Transverse colon (tissue), 4 donors: Measurements from ENCODE around the gene NCCRP1. TPM values are rescaled to one million over a fixed set of nuclear protein-coding genes. Genes with fewer than 3 reads are reported as not detected.

ENCODE experiments used
- DNase-seq: peaks from one replicate; pipeline ENCODE4 v3.0.0-alpha.2; 2019
- H3K27ac ChIP-seq, 4 donors: fragments of 200-600 bp; sonication (generic); 2 replicates each; pipeline ENCODE4 v1.5.1; 2016 to 2018; ENCODE audit warnings: inconsistent platforms in 4 of 4
- H3K27me3 ChIP-seq: fragments of 200-600 bp; sonication (generic); 2 replicates; pipeline ENCODE4 v1.5.1; 2017; ENCODE audit warnings: inconsistent platforms
- H3K36me3 ChIP-seq, 4 donors: fragments of 200-600 bp; sonication (generic); 2 replicates each; pipeline ENCODE4 v1.5.1; 2017 to 2019; ENCODE audit warnings: inconsistent platforms in 4 of 4
- H3K4me1 ChIP-seq, 4 donors: fragments of 200-600 bp; sonication (generic); 2 replicates each; pipeline ENCODE4 v1.5.1; 2017 to 2020; ENCODE audit warnings: inconsistent platforms in 4 of 4
- H3K4me3 ChIP-seq, 4 donors: fragments of 200-600 bp; sonication (generic); 1 replicate in 1 of 4; 2 replicates in 3 of 4; pipeline versions ENCODE4 v1.5.1 to v1.6.1; 2017 to 2019; ENCODE audit warnings: inconsistent platforms in 4 of 4
- H3K9me3 ChIP-seq, 2 donors: fragments of 200-600 bp; sonication (generic); 2 replicates each; pipeline ENCODE4 v1.5.1; 2017 to 2019; ENCODE audit warnings: inconsistent platforms in 2 of 2
- CTCF ChIP-seq, 5 experiments: fragments of 200-600 bp in 3 of 5; fragments of 450-650 bp in 2 of 5; sonication (generic) in 3 of 5; IDR thresholded peaks; 1 replicate in 2 of 5; 2 replicates in 3 of 5; pipeline ENCODE4 v1.5.1; 2016 to 2017; ENCODE audit warnings: antibody characterized with exemption in 5 of 5, inconsistent platforms in 3 of 5, mild to moderate bottlenecking in 2 of 5, moderate library complexity in 1 of 5
- EP300 ChIP-seq: sonication (generic); formaldehyde crosslinking; IDR thresholded peaks from one replicate; pipeline ENCODE4 v1.6.1; 2017; ENCODE audit warnings: antibody characterized with exemption, low read depth
- POLR2A ChIP-seq: fragments of 450-650 bp; IDR thresholded peaks from one replicate; pipeline ENCODE4 v1.6.1; 2016; ENCODE audit warnings: antibody characterized with exemption, mild to moderate bottlenecking, moderate library complexity
- POLR2AphosphoS5 ChIP-seq, 3 donors: sonication (generic); formaldehyde crosslinking; IDR thresholded peaks; one replicate each; pipeline ENCODE4 v1.6.1; 2016; ENCODE audit warnings: antibody characterized with exemption in 3 of 3
- WGBS, 2 donors: methylation state at CpG; one replicate each; pipeline ENCODE4 v1.1.5; 2018; ENCODE audit warnings: low coverage in 1 of 2; 5-methylcytosine and 5-hydroxymethylcytosine counted together
- in situ Hi-C, 4 donors: fragments of 200-750 bp; cut with MboI; loops; one replicate each; pipeline versions ENCODE4 v1.15.0 to v1.15.1; 2017; ENCODE audit warnings: low sequenced_read_pairs in 3 of 4, low pct_ligation_motif_present in 1 of 4, low pct_unique_long_range_greater_than_20kb in 1 of 4
- intact Hi-C: fragments of 100-400 bp; cut with DNase I; formaldehyde crosslinking; loops from one replicate; pipeline ENCODE4 v1.15.1; 2023; ENCODE audit warnings: low total_unique reads
- total RNA-seq, 4 donors: library from RNA; depleted of rRNA; stranded (reverse); fragments of >200 nt; gene quantifications; one replicate each; pipeline ENCODE4 v1.1.0, GENCODE V29; 2016

The NCCRP1 gene
- total RNA-seq, 4 donors from 2014 or later, result 0.14 to 3.0 (median 1.1) TPM; not detected in 1

GRCh38 chr19:39246951-39247669 is 50.3 kb downstream of the NCCRP1 start:
- Histone ChIP-seq H3K36me3 (no peaks in the 10 kb centered on the region), H3K9me3 (no peaks in the 10 kb centered on the region), H3K27me3 (peaks cover 51% of the 10 kb centered on the region), H3K4me1 (peaks cover 0 to 10% (median 9%) of the 10 kb centered on the region in 4 donors), H3K4me3 (no peak overlapping the region), H3K27ac (no peak overlapping the region)
- in situ Hi-C loops, result no loop called here
- peak; percentile 16 for DNase-seq
- 39% methylated on average over 21 of the region's 42 CpGs; no CpG with 5 or more reads in 1 of the 2 donors for WGBS, 2 donors
- no peak for TF ChIP-seq CTCF (IDR thresholded peaks at IDR 0.05)
- TF ChIP-seq POLR2A, result no peak
- TF ChIP-seq EP300, result no peak
- TF ChIP-seq POLR2AphosphoS5 (IDR thresholded peaks at IDR 0.05), result no peak
- intact Hi-C loops, result no loop called here

GRCh38 chr19:39247701-39248664 is 51.2 kb downstream of the NCCRP1 start:
- TF ChIP-seq CTCF (IDR thresholded peaks at IDR 0.05) (no peak), POLR2AphosphoS5 (IDR thresholded peaks at IDR 0.05) (no peak), EP300 (no peak), POLR2A (no peak)
- H3K9me3 ChIP-seq, result no peaks in the 10 kb centered on the region
- H3K36me3 ChIP-seq, result no peaks in the 10 kb centered on the region
- no peak for DNase-seq
- H3K27me3 ChIP-seq, result peaks cover 51% of the 10 kb centered on the region
- H3K27ac ChIP-seq, result no peak overlapping the region
- H3K4me1 ChIP-seq, result peaks cover 0 to 10% (median 9%) of the 10 kb centered on the region in 4 donors
- H3K4me3 ChIP-seq, result peak overlapping the region in 1 of 4 donors; percentile 15
- in situ Hi-C loops (no loop called here), intact Hi-C loops (no loop called here)
- WGBS, 2 donors, result 51% methylated on average over 52 of the region's 92 CpGs; no CpG with 5 or more reads in 1 of the 2 donors

DNA sequence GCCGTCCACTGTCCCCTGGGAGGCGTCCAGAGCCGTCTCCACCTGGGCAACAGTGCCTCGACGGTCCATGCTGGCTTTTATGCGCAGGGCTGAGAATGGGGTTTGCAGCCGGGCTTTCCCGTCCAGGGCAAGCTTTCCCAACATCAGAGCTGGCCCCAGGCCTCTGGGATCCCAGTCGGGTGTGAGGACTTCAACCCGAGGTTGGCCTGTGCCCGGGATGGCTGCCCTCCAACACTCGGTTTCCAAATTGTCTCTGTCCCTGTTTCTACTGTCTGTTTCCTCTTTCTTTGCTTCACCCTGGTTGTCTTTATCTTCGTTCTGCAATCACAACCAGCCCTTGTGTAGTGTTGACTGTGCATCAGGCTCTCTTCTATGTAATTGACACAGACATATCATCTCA is 52.0 kb downstream of the NCCRP1 start, which contains the start of gene IFNL4:
TSS of gene IFNL4 (minus strand) at position 51 of the 400 bp plus-strand sequence.
- Histone ChIP-seq H3K36me3 (no peaks in the 10 kb centered on the region), H3K9me3 (no peaks in the 10 kb centered on the region), H3K4me3 (peak within 1 kb of the TSS in 1 of 4 donors; percentile 15), H3K27ac (no peak within 1 kb of the TSS), H3K27me3 (peaks cover 49% of the 10 kb centered on the region), H3K4me1 (peaks cover 0 to 10% (median 9%) of the 10 kb centered on the region in 4 donors)
- DNase-seq, result no peak
- intact Hi-C loops (no loop called here), in situ Hi-C loops (no loop called here)
- WGBS, 2 donors, result 73% methylated on average over 2 to 8 of the region's 13 CpGs
- TF ChIP-seq EP300 (no peak), POLR2A (no peak), POLR2AphosphoS5 (IDR thresholded peaks at IDR 0.05) (no peak), CTCF (IDR thresholded peaks at IDR 0.05) (no peak)

GRCh38 chr19:39251081-39251480 is 54.3 kb downstream of the NCCRP1 start:
- H3K36me3 ChIP-seq, result no peaks in the 10 kb centered on the region
- H3K4me1 ChIP-seq, result peaks cover 0 to 12% (median 9%) of the 10 kb centered on the region in 4 donors
- peaks cover 57% of the 10 kb centered on the region for H3K27me3 ChIP-seq
- H3K4me3 ChIP-seq, result no peak overlapping the region
- intact Hi-C loops, result no loop called here
- H3K27ac ChIP-seq, result no peak overlapping the region
- no peak for DNase-seq
- in situ Hi-C loops, result no loop called here
- no peaks in the 10 kb centered on the region for H3K9me3 ChIP-seq
- 62 to 79% methylated on average over 3 to 5 of the region's 5 CpGs for WGBS, 2 donors
- TF ChIP-seq CTCF (IDR thresholded peaks at IDR 0.05), result no peak
- TF ChIP-seq POLR2A, result no peak
- no peak for TF ChIP-seq POLR2AphosphoS5 (IDR thresholded peaks at IDR 0.05)
- TF ChIP-seq EP300, result no peak
